H54 (cell line): ENCODE measurements around the gene CITED2.

Experiments
- DNase-seq: peaks from one replicate; pipeline ENCODE4 v3.0.0; 2011; ENCODE audit warnings: low spot score, mixed read lengths; ENCODE audit not compliant: insufficient read length
- FAIRE-seq: peaks from 3 replicates; lab custom pipeline; 2011; peaks lifted over from hg19 to GRCh38; lab: Jason Lieb, UNC
- POLR2A ChIP-seq: IDR thresholded peaks from 2 replicates; pipeline ENCODE4 v1.6.1; 2011; ENCODE audit warnings: low read depth, mild to moderate bottlenecking, low read length

CITED2 gene

GRCh38 chr6:139398658-139399057 is 24.2 kb upstream of the CITED2 start:
- no peak for DNase-seq
- no peak for FAIRE-seq
- no peak for TF ChIP-seq POLR2A

GRCh38 chr6:139395891-139396301 is 21.4 kb upstream of the CITED2 start:
- no peak for FAIRE-seq
- no peak for TF ChIP-seq POLR2A
- no peak for DNase-seq

GRCh38 chr6:139395371-139395770 is 20.9 kb upstream of the CITED2 start:
- DNase-seq (no peak), FAIRE-seq (no peak)
- TF ChIP-seq POLR2A: no peak

GRCh38 chr6:139394027-139394649 is 19.7 kb upstream of the CITED2 start:
- no peak for TF ChIP-seq POLR2A
- DNase-seq: no peak
- no peak for FAIRE-seq

- TF ChIP-seq POLR2A: no peak
- FAIRE-seq: no peak
- DNase-seq: no peak
Observed at GRCh38 chr6:139392794-139393193, 18.3 kb upstream of the CITED2 start.

GRCh38 chr6:139391709-139392108 is 17.3 kb upstream of the CITED2 start:
- no peak for TF ChIP-seq POLR2A
- no peak for FAIRE-seq
- DNase-seq: no peak

GRCh38 chr6:139390447-139390846 is 16.0 kb upstream of the CITED2 start:
- FAIRE-seq (no peak), DNase-seq (no peak)
- no peak for TF ChIP-seq POLR2A

- DNase-seq: no peak
- no peak for FAIRE-seq
- no peak for TF ChIP-seq POLR2A
Observed at GRCh38 chr6:139388384-139388783, 13.9 kb upstream of the CITED2 start.

- DNase-seq (no peak), FAIRE-seq (no peak)
- TF ChIP-seq POLR2A: no peak
Observed at GRCh38 chr6:139386404-139386803, 12.0 kb upstream of the CITED2 start.

- no peak for FAIRE-seq
- DNase-seq: no peak
- TF ChIP-seq POLR2A: no peak
Observed at GRCh38 chr6:139381216-139381865, 6.9 kb upstream of the CITED2 start.

GRCh38 chr6:139380611-139381010 is 6.2 kb upstream of the CITED2 start:
- TF ChIP-seq POLR2A: no peak
- FAIRE-seq: no peak

GRCh38 chr6:139380168-139380567 is 5.7 kb upstream of the CITED2 start:
- TF ChIP-seq POLR2A: no peak
- DNase-seq: no peak
- no peak for FAIRE-seq

More at GRCh38 chr6:139380611-139381010, 6.2 kb upstream of the CITED2 start:
- no peak for DNase-seq

- FAIRE-seq (no peak), DNase-seq (no peak)
Observed at GRCh38 chr6:139378882-139379341, 4.5 kb upstream of the CITED2 start.

GRCh38 chr6:139378226-139378625 is 3.8 kb upstream of the CITED2 start:
- FAIRE-seq (no peak), DNase-seq (no peak)
- no peak for TF ChIP-seq POLR2A

More at GRCh38 chr6:139378882-139379341, 4.5 kb upstream of the CITED2 start:
- TF ChIP-seq POLR2A: no peak
